A172 (cell line): ENCODE measurements around the gene CDK2. TPM values are rescaled to one million over a fixed set of nuclear protein-coding genes. Genes with fewer than 3 reads are reported as not detected.
A peak's percentile ranks its signal among the peaks of the same experiment; 100 is the strongest.
"Not testable (repeated sequence)": the region's sequence is repeated elsewhere in the genome, so short reads cannot be mapped to it uniquely, and the experiment has no call there.

Experiments used
- DNase-seq: peaks from one replicate; pipeline ENCODE4 v3.0.0-alpha.2; 2015; ENCODE audit warnings: low spot score
- total RNA-seq: library from RNA; depleted of rRNA; stranded (reverse); fragments of >200 nt; shearing (Covaris generic); gene quantifications from 2 replicates; pipeline ENCODE4 v1.2.3, GENCODE V29; 2014

The CDK2 gene
- total RNA-seq, 1 experiment from 2014 or later = 100 TPM

- no peak for DNase-seq
Observed at GRCh38 chr12:55979069-55979468, 12.4 kb downstream of the CDK2 start.

GRCh38 chr12:55981882-55982281, 15.3 kb downstream of the CDK2 start:
- DNase-seq = not testable (repeated sequence)

DNA sequence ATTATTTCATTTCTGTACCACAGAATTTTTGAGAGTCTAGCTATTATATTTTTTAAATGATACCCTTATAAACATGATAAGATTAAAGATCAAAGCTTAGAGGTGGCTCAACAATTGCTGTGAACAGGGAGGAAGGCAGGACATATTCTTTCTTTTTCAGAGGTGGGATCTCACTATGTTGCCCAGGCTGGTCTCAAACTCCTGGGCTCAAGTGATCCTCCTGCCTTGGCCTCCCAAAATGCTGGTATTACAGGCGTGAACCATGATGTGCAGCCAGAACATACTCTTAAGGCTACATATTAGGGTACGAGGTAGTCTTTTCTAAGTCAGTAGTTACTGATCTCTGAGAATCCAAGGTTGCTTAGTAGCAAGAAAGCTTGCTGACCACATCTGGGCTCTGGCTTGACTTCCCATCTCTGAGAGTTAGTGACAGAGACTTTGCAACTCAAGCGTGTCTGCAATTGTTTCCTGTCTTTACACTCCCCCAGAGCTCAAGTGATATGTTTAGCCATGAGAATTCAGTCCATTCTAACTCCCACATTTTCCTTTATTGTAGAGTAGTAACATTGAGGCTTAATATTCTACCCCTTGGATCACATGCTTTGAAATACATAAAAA, 15.8 kb downstream of the CDK2 start:
- DNase-seq = no peak

DNA sequence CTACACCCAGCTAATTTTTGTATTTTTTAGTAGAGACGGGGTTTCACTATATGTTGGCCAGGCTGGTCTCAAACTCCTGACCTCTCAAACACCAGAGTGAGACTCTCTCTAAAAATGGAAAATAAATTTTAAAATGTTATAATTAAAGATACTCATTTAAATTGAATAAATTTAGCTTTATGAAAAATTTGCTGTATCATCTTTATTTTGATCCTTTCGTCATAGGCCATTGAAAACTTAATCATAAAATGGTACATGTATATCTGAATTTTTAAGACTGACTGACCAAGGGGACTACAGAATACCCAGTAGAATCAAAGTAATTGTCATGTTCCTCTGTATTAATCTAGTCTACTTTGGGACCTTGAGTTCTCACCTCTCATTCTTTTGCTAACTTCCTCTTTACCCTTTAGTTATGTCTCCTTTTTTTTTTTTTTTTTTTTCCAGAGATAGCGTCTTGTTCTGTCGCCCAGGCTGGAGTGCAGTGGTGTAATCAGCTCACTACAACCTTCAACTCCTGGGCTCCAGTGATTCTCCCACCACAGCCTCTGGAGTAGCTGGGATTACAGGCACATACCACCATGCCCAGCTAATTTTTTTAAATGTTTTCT, 16.7 kb downstream of the CDK2 start:
- DNase-seq = no peak

DNA sequence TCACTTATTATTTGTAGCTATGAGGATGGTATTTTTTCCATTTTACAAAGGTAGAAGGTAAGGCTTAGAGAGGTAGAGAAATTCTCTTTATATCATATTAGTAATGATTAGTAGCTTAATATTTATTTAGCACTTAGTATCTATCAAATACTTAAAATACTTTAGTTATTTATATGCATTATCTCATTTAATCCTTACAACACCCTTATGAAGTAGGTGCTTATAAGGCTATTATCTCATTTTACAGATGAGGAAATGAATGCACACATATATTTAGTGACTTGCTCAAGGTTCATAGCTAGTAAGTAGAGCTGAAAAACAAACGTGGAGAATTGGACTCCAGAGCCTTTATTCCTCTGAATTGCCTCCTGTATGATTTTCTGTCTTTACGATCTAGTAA, 18.2 kb downstream of the CDK2 start:
- no peak for DNase-seq

GRCh38 chr12:55985341-55985740, 18.7 kb downstream of the CDK2 start:
- DNase-seq = no peak

DNA sequence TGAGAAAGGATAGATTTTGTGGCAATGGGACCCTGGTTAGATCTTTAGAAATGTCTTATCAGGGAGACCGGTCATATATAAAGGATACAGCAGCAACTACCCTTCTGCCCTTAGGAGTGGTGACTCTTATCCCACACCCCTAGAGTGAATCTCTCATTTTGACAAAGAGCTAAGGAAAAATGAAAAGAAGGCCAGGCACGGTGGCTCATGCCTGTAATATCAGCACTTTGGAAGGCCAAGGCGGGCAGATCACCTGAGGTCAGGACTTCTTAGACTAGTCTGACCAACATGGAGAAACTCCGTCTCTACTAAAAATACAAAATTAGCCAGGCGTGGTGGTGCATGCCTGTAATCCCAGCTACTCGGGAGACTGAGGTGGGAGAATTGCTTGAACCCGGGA, 19.3 kb downstream of the CDK2 start:
- not testable (repeated sequence) for DNase-seq

- DNase-seq = no peak
Observed at GRCh38 chr12:55991110-55991509, 24.5 kb downstream of the CDK2 start.

DNA sequence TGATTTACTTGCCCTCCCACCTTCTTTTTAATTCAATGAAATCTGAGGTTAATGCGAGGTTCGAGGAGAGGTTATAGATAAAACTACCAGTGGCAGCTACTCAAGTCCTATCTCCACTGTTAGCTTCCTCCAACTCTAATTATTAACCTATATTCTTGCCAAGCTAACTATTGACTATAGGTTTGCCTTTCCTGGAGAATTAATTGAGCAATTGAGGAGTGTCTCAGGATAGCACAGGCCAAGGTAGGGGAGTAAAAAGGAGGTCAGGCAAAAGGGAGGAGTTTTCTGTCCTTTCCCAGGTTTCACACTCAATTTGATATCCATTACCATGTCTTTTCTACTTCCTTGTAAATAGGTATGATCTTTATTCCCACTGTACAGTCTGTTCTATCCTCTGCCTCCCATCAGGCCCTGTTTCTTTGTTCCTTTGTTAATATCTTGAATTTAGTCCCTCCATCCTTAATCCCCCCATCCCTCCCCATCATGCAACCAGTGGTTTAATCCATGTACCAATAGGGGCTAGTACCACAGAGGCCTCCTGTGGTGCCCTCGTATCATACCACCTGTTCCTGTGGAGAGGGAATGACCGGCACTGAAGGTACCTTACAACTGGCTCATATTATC, 26.7 kb downstream of the CDK2 start:
- no peak for DNase-seq

DNA sequence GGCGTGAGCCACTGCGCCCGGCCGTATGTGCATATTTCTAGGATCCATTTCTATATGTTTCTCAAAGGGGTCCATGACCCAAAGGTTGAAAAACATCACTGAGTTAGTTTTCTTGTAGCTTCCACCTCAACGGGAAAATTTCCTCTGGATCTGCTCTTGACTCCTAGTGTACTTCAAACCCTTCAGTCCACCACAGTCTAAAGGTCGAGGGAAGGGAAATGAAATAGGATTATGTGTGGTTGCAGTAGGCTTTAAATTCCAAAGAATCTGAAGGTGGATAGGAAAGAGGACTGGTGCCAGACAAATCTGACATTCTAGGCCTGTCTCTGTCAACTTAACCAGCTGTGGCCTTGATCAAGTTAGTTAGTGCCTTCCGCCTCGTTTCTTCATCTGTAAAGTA, 28.7 kb downstream of the CDK2 start:
- DNase-seq = no peak

GRCh38 chr12:55996201-55996714, 29.6 kb downstream of the CDK2 start:
- peak; percentile 58 for DNase-seq

DNA sequence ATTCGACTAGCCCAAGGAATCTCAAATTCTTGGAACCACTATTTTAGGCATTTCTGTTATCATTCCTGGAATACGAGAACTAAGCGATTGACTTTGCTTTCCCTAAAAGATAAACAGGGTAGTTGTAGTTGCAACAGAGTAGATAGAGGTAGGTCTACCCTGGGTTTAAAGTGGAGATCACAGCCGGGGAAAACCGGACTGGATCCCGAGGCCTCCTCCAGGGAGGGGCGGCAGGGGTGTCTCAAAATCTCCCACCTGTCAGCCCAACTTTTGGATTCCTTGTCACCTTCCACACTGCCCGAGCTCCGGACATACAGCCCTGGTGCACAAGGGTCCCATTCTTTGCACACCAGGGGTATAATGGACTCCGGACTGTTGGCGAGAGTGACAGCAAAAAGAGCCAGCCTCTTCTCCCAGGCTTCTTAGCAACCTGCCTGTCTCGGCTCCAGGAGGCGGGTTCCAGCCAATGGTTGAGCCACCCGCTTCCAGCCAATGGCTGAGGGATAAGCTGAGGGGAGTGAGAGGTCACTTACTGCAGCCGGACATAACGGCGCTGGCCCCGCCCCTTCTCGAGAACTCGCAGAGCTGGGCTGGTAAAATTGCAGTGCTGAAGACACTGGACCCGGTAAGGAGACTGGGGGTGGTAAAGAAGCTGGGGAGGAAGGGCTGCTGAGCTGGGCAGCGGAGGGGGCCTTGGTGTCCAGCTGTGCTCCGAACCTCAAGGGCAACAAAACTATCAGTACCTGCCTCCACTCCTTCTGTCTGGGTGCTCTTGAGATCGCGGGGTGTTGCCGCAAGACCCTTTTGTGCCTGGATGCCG, 30.3 kb downstream of the CDK2 start, which contains the start of gene SUOX:
Gene SUOX, plus strand, starts transcription at position 562 of the 820 bp plus-strand sequence. CDS start 4,946 bp downstream, outside the sequence.
- DNase-seq = peak; percentile 95

DNA sequence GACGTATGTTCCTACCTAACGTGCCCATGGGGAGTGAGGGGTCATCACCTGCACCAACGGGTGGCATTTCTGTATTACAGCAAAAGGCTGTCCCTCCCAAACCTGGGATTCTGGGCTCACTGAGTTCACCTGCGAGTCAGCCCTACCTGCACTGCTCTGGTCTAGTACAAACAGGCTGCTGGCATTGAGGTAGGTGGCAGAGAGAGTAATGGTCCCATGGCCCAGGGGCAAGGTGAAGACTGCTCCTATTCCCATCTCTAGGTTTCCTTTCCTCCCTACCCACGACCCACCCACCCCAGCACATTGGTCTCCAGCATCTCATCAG, 30.9 kb downstream of the CDK2 start:
- DNase-seq = no peak

DNA sequence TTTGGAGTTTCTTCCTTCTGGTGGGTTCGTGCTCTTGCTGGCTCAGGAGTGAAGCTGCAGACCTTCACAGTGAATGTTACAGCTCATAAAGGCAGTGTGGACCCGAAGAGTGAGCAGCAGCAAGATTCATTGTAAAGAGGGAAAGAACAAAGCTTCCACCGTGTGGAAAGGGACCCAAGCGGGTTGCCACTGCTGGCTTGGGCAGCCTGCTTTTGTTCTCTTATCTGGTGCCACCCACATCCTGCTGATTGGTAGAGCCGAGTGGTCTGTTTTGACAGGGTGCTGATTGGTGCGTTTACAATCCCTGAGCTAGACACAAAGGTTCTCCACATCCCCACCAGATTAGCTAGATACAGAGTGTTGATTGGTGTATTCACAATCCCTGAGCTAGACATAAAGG, 32.9 kb downstream of the CDK2 start:
- DNase-seq = not testable (repeated sequence)

DNA sequence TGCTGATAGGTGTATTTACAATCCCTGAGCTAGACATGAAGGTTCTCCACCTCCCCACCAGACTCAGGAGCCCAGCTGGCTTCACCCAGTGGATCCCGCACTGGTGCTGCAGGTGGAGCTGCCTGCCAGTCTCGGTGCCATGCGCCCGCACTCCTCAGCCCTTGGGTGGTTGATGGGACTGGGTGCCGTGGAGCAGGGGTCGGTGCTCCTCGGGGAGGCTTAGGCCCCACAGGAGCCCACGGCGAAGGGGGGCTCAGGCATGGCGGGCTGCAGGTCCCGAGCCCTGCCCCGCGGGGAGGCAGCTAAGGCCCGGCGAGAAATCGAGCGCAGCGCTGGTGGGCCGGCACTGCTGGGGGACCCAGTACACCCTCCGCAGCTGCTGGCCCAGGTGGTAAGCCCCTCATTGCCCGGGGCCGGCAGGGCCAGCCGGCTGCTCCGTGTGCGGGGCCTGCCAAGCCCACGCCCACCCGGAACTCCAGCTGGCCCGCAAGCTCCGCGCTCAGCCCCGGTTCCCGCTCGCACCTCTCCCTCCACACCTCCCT, 33.4 kb downstream of the CDK2 start:
- DNase-seq = not testable (repeated sequence)

DNA sequence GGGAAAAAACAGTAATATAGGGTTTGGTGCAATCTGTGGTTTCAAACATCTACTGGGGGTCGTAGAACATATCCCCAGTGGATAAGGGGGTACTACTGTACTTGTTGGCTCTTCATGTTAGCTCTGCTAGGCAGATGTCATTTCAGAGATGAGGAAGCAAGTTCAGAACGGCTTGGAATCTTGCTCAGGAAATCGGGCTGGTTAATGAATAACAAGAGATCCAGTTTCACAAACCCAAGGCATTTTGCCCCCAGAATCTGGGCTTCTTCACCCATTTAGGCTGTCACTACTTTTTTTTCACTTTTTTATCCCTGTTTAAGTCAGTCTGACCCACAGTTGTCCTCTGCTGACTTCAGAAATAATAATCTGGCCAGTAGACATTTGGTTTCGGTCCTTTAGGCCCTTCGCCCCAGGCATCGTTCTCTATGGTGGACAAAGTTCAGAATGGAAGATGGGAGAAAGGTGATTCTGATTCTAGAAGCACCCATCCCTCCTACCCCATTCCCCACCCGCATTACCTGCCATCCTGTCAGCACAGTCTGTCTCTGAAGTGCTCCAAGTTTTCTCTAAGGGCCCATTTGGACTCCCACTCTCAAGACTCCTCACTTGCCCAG, 35.0 kb downstream of the CDK2 start:
- no peak for DNase-seq

- not testable (repeated sequence) for DNase-seq
Observed at GRCh38 chr12:56003376-56003775, 36.7 kb downstream of the CDK2 start.

DNA sequence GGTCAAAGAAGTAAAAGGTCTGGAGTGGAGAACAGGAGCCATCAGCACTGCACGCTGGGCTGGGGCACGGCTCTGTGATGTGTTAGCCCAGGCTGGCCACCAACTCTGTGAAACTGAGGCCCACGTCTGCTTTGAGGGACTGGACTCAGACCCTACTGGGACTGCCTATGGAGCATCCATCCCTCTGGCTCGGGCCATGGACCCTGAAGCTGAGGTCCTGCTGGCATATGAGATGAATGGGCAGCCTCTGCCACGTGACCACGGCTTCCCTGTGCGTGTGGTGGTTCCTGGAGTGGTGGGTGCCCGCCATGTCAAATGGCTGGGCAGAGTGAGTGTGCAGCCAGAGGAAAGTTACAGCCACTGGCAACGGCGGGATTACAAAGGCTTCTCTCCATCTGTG, 37.6 kb downstream of the CDK2 start:
- DNase-seq = no peak

GRCh38 chr12:56007564-56008559, 41.2 kb downstream of the CDK2 start:
- DNase-seq = no peak

- DNase-seq = no peak
Observed at GRCh38 chr12:56010111-56010570, 43.5 kb downstream of the CDK2 start.
